Suprapubic skin (tissue), 4 donors: ENCODE measurements around the gene CERS6.

Experiments used
- POLR2A ChIP-seq, 2 donors: fragments of 450-650 bp; IDR thresholded peaks; one replicate each; pipeline ENCODE4 v1.6.1; 2017; ENCODE audit warnings: antibody characterized with exemption in 2 of 2, mild to moderate bottlenecking in 2 of 2, moderate library complexity in 2 of 2
- POLR2AphosphoS5 ChIP-seq, 3 donors: sonication (generic); formaldehyde crosslinking; IDR thresholded peaks; one replicate each; pipeline ENCODE4 v1.6.1; 2017; ENCODE audit warnings: antibody characterized with exemption in 3 of 3
- TF ChIP-seq, protein P1 (sequence below), 2 donors: fragments of 200-600 bp in 1 of 2; fragments of 450-650 bp in 1 of 2; sonication (generic) in 1 of 2; IDR thresholded peaks; one replicate each; pipeline ENCODE4 v1.5.1; 2016 to 2019; ENCODE audit warnings: antibody characterized with exemption in 2 of 2, mild to moderate bottlenecking in 1 of 2, moderate library complexity in 1 of 2

DNA sequence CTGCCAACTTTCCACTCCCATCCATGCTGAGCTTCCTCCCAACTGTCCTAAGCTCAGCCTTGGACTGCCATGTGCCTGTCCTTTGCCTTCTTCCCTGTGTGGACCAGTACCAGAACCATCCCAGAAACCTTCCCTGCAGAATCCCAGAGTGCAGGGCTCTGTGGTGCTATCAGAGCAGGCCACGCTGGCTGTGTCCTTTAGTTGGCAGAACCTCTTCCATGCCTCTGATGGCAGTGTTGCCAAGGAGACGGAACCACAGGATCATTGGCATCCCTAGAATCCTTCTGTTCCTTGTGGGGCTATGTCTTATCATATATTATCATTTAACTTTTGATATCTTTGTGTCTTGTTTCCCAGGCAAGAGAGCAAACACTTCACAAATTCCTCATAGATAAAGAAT, 273.4 kb downstream of the CERS6 start:
- TF ChIP-seq, protein P1, sequence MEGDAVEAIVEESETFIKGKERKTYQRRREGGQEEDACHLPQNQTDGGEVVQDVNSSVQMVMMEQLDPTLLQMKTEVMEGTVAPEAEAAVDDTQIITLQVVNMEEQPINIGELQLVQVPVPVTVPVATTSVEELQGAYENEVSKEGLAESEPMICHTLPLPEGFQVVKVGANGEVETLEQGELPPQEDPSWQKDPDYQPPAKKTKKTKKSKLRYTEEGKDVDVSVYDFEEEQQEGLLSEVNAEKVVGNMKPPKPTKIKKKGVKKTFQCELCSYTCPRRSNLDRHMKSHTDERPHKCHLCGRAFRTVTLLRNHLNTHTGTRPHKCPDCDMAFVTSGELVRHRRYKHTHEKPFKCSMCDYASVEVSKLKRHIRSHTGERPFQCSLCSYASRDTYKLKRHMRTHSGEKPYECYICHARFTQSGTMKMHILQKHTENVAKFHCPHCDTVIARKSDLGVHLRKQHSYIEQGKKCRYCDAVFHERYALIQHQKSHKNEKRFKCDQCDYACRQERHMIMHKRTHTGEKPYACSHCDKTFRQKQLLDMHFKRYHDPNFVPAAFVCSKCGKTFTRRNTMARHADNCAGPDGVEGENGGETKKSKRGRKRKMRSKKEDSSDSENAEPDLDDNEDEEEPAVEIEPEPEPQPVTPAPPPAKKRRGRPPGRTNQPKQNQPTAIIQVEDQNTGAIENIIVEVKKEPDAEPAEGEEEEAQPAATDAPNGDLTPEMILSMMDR (IDR thresholded peaks at IDR 0.05) = no peak
- TF ChIP-seq POLR2A (IDR thresholded peaks at IDR 0.05) (no peak), POLR2AphosphoS5 (IDR thresholded peaks at IDR 0.05) (no peak)
